ENCODE data around the gene NANS. TPM values are rescaled to one million over a fixed set of nuclear protein-coding genes. Genes with fewer than 3 reads are reported as not detected.

The NANS gene
- total RNA-seq, 1 experiment from 2014 or later = 48.9 TPM

- no TSS peak for BruUV-seq (replicated peaks)
- RAD21 ChIA-PET (ENCODE audit: low non-redundant PET in 1 of 2, low total read pairs in 2 of 2, uncharacterized antibody in 2 of 2, unreplicated experiment in 2 of 2) = no interaction called here
- no peak overlapping the region for H3K4me3 ChIP-seq (replicated peaks in 1 of 2; ENCODE audit: low read depth in 1 of 2, low read length in 2 of 2)
- no peaks in the 10 kb centered on the region for H3K27me3 ChIP-seq (ENCODE audit: insufficient read depth, low read length)
- DNase-seq (ENCODE audit: low read depth, low spot score) (no peak), ATAC-seq (no peak)
- H3K9me2 ChIP-seq (ENCODE audit: insufficient read depth) = no peaks in the 10 kb centered on the region
- 0 out of 2 replicates have a peak overlapping the region, but pooled peaks have one; percentile 22 for H3K27ac ChIP-seq (ENCODE audit: low read depth, low read length)
- CTCF ChIA-PET = interaction anchor here (1.7 kb wide), 1 partner anchor 9 kb away, joined by 6 read pairs; no protein-coding TSS in a partner anchor
- H3K9me3 ChIP-seq (ENCODE audit: control insufficient read depth in 1 of 2, insufficient read depth in 1 of 2, low read depth in 1 of 2, low read length in 2 of 2) = no peaks in the 10 kb centered on the region
- peaks cover 4 to 11% of the 10 kb centered on the region in 2 experiments; a peak in 2 of 4 replicates for H3K36me3 ChIP-seq (ENCODE audit: control insufficient read depth in 1 of 2, insufficient read depth in 2 of 2, low read length in 2 of 2)
- intact Hi-C loops (cut with micrococcal nuclease) = loop anchor here (2.0 kb wide), 1 partner anchor 121 kb away; the partner anchor contains the start of gene TRMO
- POLR2A ChIA-PET = interaction anchor here (2.0 to 7.5 kb wide), 2 partner anchors 9 to 14 kb away, joined by 8 to 73 read pairs; partner anchors contain the start of gene NANS
- no peaks in the 10 kb centered on the region for H4K20me1 ChIP-seq (ENCODE audit: insufficient read depth)
- H3K9ac ChIP-seq (ENCODE audit: low read length) = no peak overlapping the region
- no peak overlapping the region for H2AFZ ChIP-seq (ENCODE audit: low read depth, low read length, poor library complexity, severe bottlenecking)
- H3K4me1 ChIP-seq (ENCODE audit: control insufficient read depth in 1 of 2, insufficient read depth in 2 of 2, low read length in 2 of 2) = peaks cover 4 to 24% of the 10 kb centered on the region in 2 experiments; a peak in 3 of 4 replicates
- no peak overlapping the region for H3K4me2 ChIP-seq (ENCODE audit: low read length)
- peaks cover 36% of the 10 kb centered on the region for H3K79me2 ChIP-seq (ENCODE audit: insufficient read depth, low read length)
- TF ChIP-seq ZFX (IDR thresholded peaks at IDR 0.05) (no peak), EGR1 (IDR thresholded peaks at IDR 0.05; ENCODE audit: low read depth) (no peak), FOSL1 (IDR thresholded peaks at IDR 0.05; ENCODE audit: low read depth) (no peak), ELF1 (IDR thresholded peaks at IDR 0.05; ENCODE audit: borderline replicate concordance, low read depth) (no peak), ATF3 (IDR thresholded peaks at IDR 0.05) (no peak), TCF7L2 (IDR thresholded peaks at IDR 0.05; ENCODE audit: borderline replicate concordance, extremely low read depth, insufficient read depth, insufficient read length) (no peak), CEBPB (IDR thresholded peaks at IDR 0.05; ENCODE audit: low read depth) (no peak), POLR2AphosphoS5 (IDR thresholded peaks at IDR 0.05; ENCODE audit: low read depth, low read length) (no peak)
Measured at GRCh38 chr9:98043915-98044314, 12.6 kb upstream of the NANS start.

Measured in HCT116 (cell line).